HG02763 (cell line): ENCODE measurements around the gene RELN.
"Not testable (repeated sequence)": the region's sequence is repeated elsewhere in the genome, so short reads cannot be mapped to it uniquely, and the experiment has no call there.

Experiments
- ATAC-seq: cut with Tn5 transposase; IDR thresholded peaks from one replicate; pipeline ENCODE4 v1.9.1; 2021; ENCODE audit warnings: mild to moderate bottlenecking, moderate library complexity; ENCODE audit not compliant: unreplicated experiment

Gene RELN

GRCh38 chr7:103528152-103528551 is 461.3 kb downstream of the RELN start:
- no peak for ATAC-seq

GRCh38 chr7:103525937-103526336 is 463.5 kb downstream of the RELN start:
- no peak for ATAC-seq

GRCh38 chr7:103524042-103524907 is 465.2 kb downstream of the RELN start:
- no peak for ATAC-seq

- no peak for ATAC-seq
Observed at GRCh38 chr7:103521937-103522336, 467.5 kb downstream of the RELN start.

GRCh38 chr7:103504505-103505135 is 484.8 kb downstream of the RELN start:
- no peak for ATAC-seq

GRCh38 chr7:103501206-103501605 is 488.3 kb downstream of the RELN start:
- ATAC-seq: no peak

- no peak for ATAC-seq
Observed at GRCh38 chr7:103499976-103500375, 489.5 kb downstream of the RELN start.

GRCh38 chr7:103487419-103487818 is 502.0 kb downstream of the RELN start:
- ATAC-seq: no peak

- ATAC-seq: not testable (repeated sequence)
Observed at GRCh38 chr7:103486873-103487272, 502.6 kb downstream of the RELN start.

- no peak for ATAC-seq
Observed at GRCh38 chr7:103480771-103481170, 508.7 kb downstream of the RELN start.

- no peak for ATAC-seq
Observed at GRCh38 chr7:103474956-103475355, 514.5 kb downstream of the RELN start.

- ATAC-seq: no peak
Observed at GRCh38 chr7:103469095-103469948, 520.1 kb downstream of the RELN start.

GRCh38 chr7:103466814-103467213 is 522.6 kb downstream of the RELN start:
- no peak for ATAC-seq

GRCh38 chr7:103462358-103462757 is 527.1 kb downstream of the RELN start:
- ATAC-seq: no peak

GRCh38 chr7:103447073-103447960 is 542.1 kb downstream of the RELN start:
- peak; percentile 77 for ATAC-seq

- no peak for ATAC-seq
Observed at GRCh38 chr7:103446049-103446520, 543.4 kb downstream of the RELN start, which contains the start of gene SLC26A5. TSS of gene SLC26A5 (minus strand) at chr7:103446207. CDS start at chr7:103421514, 24,693 bp downstream.

GRCh38 chr7:103445228-103446048 is 544.0 kb downstream of the RELN start:
- no peak for ATAC-seq

- ATAC-seq: no peak
Observed at GRCh38 chr7:103439661-103440060, 549.8 kb downstream of the RELN start.

GRCh38 chr7:103437623-103438022 is 551.8 kb downstream of the RELN start:
- ATAC-seq: no peak
